GM23338 (cell line): ENCODE results near the gene FASTK. TPM values are rescaled to one million over a fixed set of nuclear protein-coding genes. Genes with fewer than 3 reads are reported as not detected.
"Not testable (repeated sequence)": the region's sequence is repeated elsewhere in the genome, so short reads cannot be mapped to it uniquely, and the experiment has no call there.

Experiments
- ATAC-seq: fragments of 200-7000 bp; cut with Tn5 transposase; 3 replicates; pipeline ENCODE4 v1.9.1; 2020
- DNase-seq: peaks from one replicate; pipeline ENCODE4 v3.0.0-alpha.2; 2015; ENCODE audit warnings: low spot score
- H2AFZ ChIP-seq: fragments of 200-600 bp; sonication (generic); 2 replicates; pipeline ENCODE4 v1.8.0; 2016; ENCODE audit warnings: antibody characterized with exemption, mild to moderate bottlenecking, moderate library complexity
- H3F3A ChIP-seq: fragments of 200-600 bp; sonication (generic); replicated peaks from 2 replicates; pipeline ENCODE4 v1.8.0; 2017; ENCODE audit warnings: antibody characterized with exemption, mixed run types, low read depth
- H3K27ac ChIP-seq: fragments of 200-600 bp; sonication (generic); 2 replicates; pipeline ENCODE4 v1.6.1; 2016; ENCODE audit warnings: low read depth
- H3K27me3 ChIP-seq: fragments of 200-600 bp; sonication (generic); 2 replicates; pipeline ENCODE4 v1.8.0; 2016; ENCODE audit warnings: mild to moderate bottlenecking, mixed run types, moderate library complexity; ENCODE audit not compliant: insufficient read depth
- H3K36me3 ChIP-seq: fragments of 200-600 bp; sonication (generic); 2 replicates; pipeline ENCODE4 v1.8.0; 2016; ENCODE audit warnings: mild to moderate bottlenecking; ENCODE audit not compliant: insufficient read depth
- H3K4me1 ChIP-seq: fragments of 200-600 bp; sonication (generic); 2 replicates; pipeline ENCODE4 v1.8.0; 2016; ENCODE audit warnings: mild to moderate bottlenecking, moderate library complexity; ENCODE audit not compliant: insufficient read depth
- H3K4me2 ChIP-seq: fragments of 200-600 bp; sonication (generic); 2 replicates; pipeline ENCODE4 v1.7.1; 2017; ENCODE audit warnings: mixed run types
- H3K4me3 ChIP-seq: fragments of 200-600 bp; sonication (generic); 2 replicates; pipeline ENCODE4 v1.6.1; 2016; ENCODE audit warnings: mixed run types
- H3K79me2 ChIP-seq: fragments of 200-600 bp; sonication (generic); replicated peaks from 2 replicates; pipeline ENCODE4 v1.8.0; 2017; ENCODE audit warnings: mild to moderate bottlenecking; ENCODE audit not compliant: insufficient read depth
- H3K9me2 ChIP-seq: fragments of 200-600 bp; sonication (generic); 2 replicates; pipeline ENCODE4 v1.8.0; 2017; ENCODE audit not compliant: insufficient read depth
- H4K20me1 ChIP-seq: fragments of 200-600 bp; sonication (generic); replicated peaks from 2 replicates; pipeline ENCODE4 v1.8.0; 2017; ENCODE audit warnings: mild to moderate bottlenecking; ENCODE audit not compliant: insufficient read depth
- H3K27ac Mint-ChIP-seq: 2 replicates; pipeline ENCODE4 v1.8.0; 2020; ENCODE audit warnings: inconsistent platforms, mild to moderate bottlenecking, moderate library complexity, mixed read lengths
- H3K27me3 Mint-ChIP-seq: 3 replicates; pipeline ENCODE4 v1.8.0; 2022; ENCODE audit warnings: low read depth, mild to moderate bottlenecking, moderate library complexity, mixed read lengths, inconsistent platforms; ENCODE audit not compliant: insufficient read depth, poor library complexity
- H3K36me3 Mint-ChIP-seq: 3 replicates; pipeline ENCODE4 v1.8.0; 2021; ENCODE audit warnings: low read depth, mild to moderate bottlenecking, inconsistent platforms, moderate library complexity, mixed read lengths
- H3K4me1 Mint-ChIP-seq: 3 replicates; pipeline ENCODE4 v1.8.0; 2020; ENCODE audit warnings: mild to moderate bottlenecking, inconsistent platforms, mixed read lengths
- H3K4me3 Mint-ChIP-seq: 3 replicates; pipeline ENCODE4 v1.8.0; 2021; ENCODE audit warnings: moderate library complexity, mild to moderate bottlenecking, inconsistent platforms, mixed read lengths
- H3K9me3 Mint-ChIP-seq: 3 replicates; pipeline ENCODE4 v1.8.0; 2020; ENCODE audit warnings: moderate library complexity, mild to moderate bottlenecking, inconsistent platforms, mixed read lengths
- polyA plus RNA-seq: library from polyadenylated mRNA; unstranded; fragments of >200 nt; fragmentation: Nextera tagmentation; extraction: Ambion mirVana; gene quantifications from 2 replicates; pipeline ENCODE4 v1.2.1, GENCODE V29; 2016
- total RNA-seq: library from RNA; depleted of rRNA; stranded (reverse); fragments of >200 nt; shearing (Covaris generic); gene quantifications from 2 replicates; pipeline ENCODE4 v1.2.3, GENCODE V29; 2014; rRNA removed

Gene FASTK
- total and polyA plus RNA-seq, 2 experiments from 2014 or later, result 37.4 to 57.4 TPM

DNA sequence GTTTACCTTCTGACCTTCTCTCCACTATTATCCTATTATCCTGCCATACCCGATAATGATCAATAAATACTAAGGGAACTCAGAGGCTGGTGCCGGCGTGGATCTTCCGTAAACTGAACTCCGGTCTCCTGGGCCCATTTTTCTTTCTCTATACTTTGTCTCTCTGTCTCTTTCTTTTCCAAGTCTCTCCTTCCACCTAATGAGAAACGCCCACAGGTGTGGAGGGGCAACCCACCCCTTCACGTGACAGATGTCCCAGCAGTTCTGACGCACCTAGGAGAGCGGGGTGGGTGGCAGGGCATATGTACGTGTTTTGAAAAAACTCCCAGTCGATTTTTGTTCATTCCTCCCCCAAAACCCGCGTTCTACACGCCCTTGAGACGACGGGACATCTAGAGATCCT is 52.9 kb downstream of the FASTK start:
- H3K9me3 Mint-ChIP-seq, H3K27me3 Mint-ChIP-seq, H3K36me3 Mint-ChIP-seq, H3K9me2 ChIP-seq, H3K79me2 ChIP-seq, DNase-seq, H3F3A ChIP-seq, H3K36me3 ChIP-seq, ATAC-seq, H4K20me1 ChIP-seq: not testable (repeated sequence)
- 0 out of 2 replicates have a peak overlapping the region, but pooled peaks have one; percentile 28 for H2AFZ ChIP-seq
- peaks cover 15% of the 10 kb centered on the region for H3K4me1 ChIP-seq
- peak overlapping the region; percentile 56 for H3K4me3 ChIP-seq
- H3K27me3 ChIP-seq, result peaks cover 16% of the 10 kb centered on the region; the same call in 1 of the 2 replicates
- peak overlapping the region; percentile 79 for H3K4me2 ChIP-seq
- peak overlapping the region; percentile 30; the same call in 1 of the 2 replicates for H3K27ac ChIP-seq
- H3K4me3 Mint-ChIP-seq, result peak overlapping the region; percentile 95
- peaks cover 24% of the 10 kb centered on the region for H3K4me1 Mint-ChIP-seq
- peak overlapping the region; percentile 93; the same call in 1 of the 2 replicates for H3K27ac Mint-ChIP-seq

- H3K27ac Mint-ChIP-seq, H3K27me3 Mint-ChIP-seq, H3K79me2 ChIP-seq, H3K36me3 ChIP-seq, H3F3A ChIP-seq, H3K9me3 Mint-ChIP-seq, H4K20me1 ChIP-seq, H3K9me2 ChIP-seq, H3K36me3 Mint-ChIP-seq: not testable (repeated sequence)
- DNase-seq (peak; percentile 60), ATAC-seq (peak; percentile 11)
- Histone ChIP-seq H3K27me3 (peaks cover 16% of the 10 kb centered on the region; the same call in 1 of the 2 replicates), H3K4me2 (peak overlapping the region; percentile 79), H2AFZ (peak overlapping the region; percentile 59; the same call in 1 of the 2 replicates), H3K4me1 (peaks cover 15% of the 10 kb centered on the region), H3K4me3 (peak overlapping the region; percentile 56), H3K27ac (0 out of 2 replicates have a peak overlapping the region, but pooled peaks have one; percentile 30)
- Mint-ChIP-seq H3K4me3 (peak overlapping the region; percentile 95), H3K4me1 (peaks cover 24% of the 10 kb centered on the region)
These were observed 53.6 kb downstream of the FASTK start for GRCh38 chr7:151026771-151027727.

Other genes with a start within 250 kb of the FASTK start
- gene AOC1, start 228.3 kb downstream of the FASTK start, total RNA-seq, result 0.47 TPM in 1 of 2 replicates, not detected in the other
- gene AOC1, start 228.3 kb downstream of the FASTK start, polyA plus RNA-seq, result not detected in 2 replicates
- gene KCNH2, start 102.5 kb downstream of the FASTK start, total RNA-seq, result 11.3 and 14.7 TPM in 2 replicates
- 2.6 and 2.9 TPM in 2 replicates for gene KCNH2, start 102.5 kb downstream of the FASTK start, polyA plus RNA-seq
- gene NOS3, start 89.8 kb downstream of the FASTK start, total RNA-seq, result 6.1 and 13.3 TPM in 2 replicates
- gene NOS3, start 89.8 kb downstream of the FASTK start, polyA plus RNA-seq, result 2.6 and 3.1 TPM in 2 replicates
- 1.2 and 2.2 TPM in 2 replicates for gene ATG9B, start 56.3 kb downstream of the FASTK start, total RNA-seq
- gene ATG9B, start 56.3 kb downstream of the FASTK start, polyA plus RNA-seq, result 3.2 and 3.4 TPM in 2 replicates
- gene ABCB8, start 52.4 kb downstream of the FASTK start, total RNA-seq, result 27.1 and 41.1 TPM in 2 replicates
- gene ABCB8, start 52.4 kb downstream of the FASTK start, polyA plus RNA-seq, result 11.4 and 13.1 TPM in 2 replicates
- 0.54 and 0.90 TPM in 2 replicates for gene ASIC3, start 32.3 kb downstream of the FASTK start, total RNA-seq
- 0.87 and 1.4 TPM in 2 replicates for gene ASIC3, start 32.3 kb downstream of the FASTK start, polyA plus RNA-seq
- gene CDK5, start 22.9 kb downstream of the FASTK start, total RNA-seq, result 17.4 and 19.8 TPM in 2 replicates
- gene CDK5, start 22.9 kb downstream of the FASTK start, polyA plus RNA-seq, result 27.1 TPM in 2 replicates
- 90.4 and 106 TPM in 2 replicates for gene SLC4A2, start 21.2 kb downstream of the FASTK start, total RNA-seq
- 64.8 and 75.5 TPM in 2 replicates for gene SLC4A2, start 21.2 kb downstream of the FASTK start, polyA plus RNA-seq
- 37.1 and 61.1 TPM in 2 replicates for gene TMUB1, start 2.7 kb upstream of the FASTK start, total RNA-seq
- 47.6 and 59.6 TPM in 2 replicates for gene TMUB1, start 2.7 kb upstream of the FASTK start, polyA plus RNA-seq
- gene AGAP3, start 5.7 kb upstream of the FASTK start, total RNA-seq, result 32.2 and 39.2 TPM in 2 replicates
- 24.0 and 24.9 TPM in 2 replicates for gene AGAP3, start 5.7 kb upstream of the FASTK start, polyA plus RNA-seq
- 0.24 and 1.8 TPM in 2 replicates for gene GBX1, start 86.9 kb upstream of the FASTK start, total RNA-seq
- not detected in 2 replicates for gene GBX1, start 86.9 kb upstream of the FASTK start, polyA plus RNA-seq
- gene ASB10, start 106.4 kb upstream of the FASTK start, total RNA-seq, result not detected in 2 replicates
- not detected in 2 replicates for gene ASB10, start 106.4 kb upstream of the FASTK start, polyA plus RNA-seq
- gene H2BK1, start 129.7 kb upstream of the FASTK start, total RNA-seq, result not detected in 2 replicates
- gene H2BK1, start 129.7 kb upstream of the FASTK start, polyA plus RNA-seq, result not detected in 2 replicates
- gene ABCF2, start 146.4 kb upstream of the FASTK start, total RNA-seq, result 47.9 and 58.7 TPM in 2 replicates
- 17.8 and 18.7 TPM in 2 replicates for gene ABCF2, start 146.4 kb upstream of the FASTK start, polyA plus RNA-seq
- 24.9 and 26.1 TPM in 2 replicates for gene CHPF2, start 151.7 kb upstream of the FASTK start, total RNA-seq
- 4.8 and 5.4 TPM in 2 replicates for gene CHPF2, start 151.7 kb upstream of the FASTK start, polyA plus RNA-seq
- gene SMARCD3, start 167.9 kb upstream of the FASTK start, total RNA-seq, result 2.2 and 3.3 TPM in 2 replicates
- gene SMARCD3, start 167.9 kb upstream of the FASTK start, polyA plus RNA-seq, result 2.7 and 4.0 TPM in 2 replicates